Measurements from ENCODE around the gene DSTYK. TPM values are rescaled to one million over a fixed set of nuclear protein-coding genes. Genes with fewer than 3 reads are reported as not detected.

Gene DSTYK
- total RNA-seq, 1 donor from 2014 or later = 15.4 TPM

- H3K36me3 ChIP-seq (ENCODE audit: insufficient read depth, low read length) = peaks cover 62% of the 10 kb centered on the region
- no peak overlapping the region for H3K27ac ChIP-seq (ENCODE audit: low read depth, low read length)
- Mint-ChIP-seq H3K4me3 (ENCODE audit: unreplicated experiment) (no peak overlapping the region), H3K4me1 (ENCODE audit: low read depth, unreplicated experiment) (no peaks in the 10 kb centered on the region), H3K9me3 (ENCODE audit: unreplicated experiment) (no peaks in the 10 kb centered on the region), H3K36me3 (ENCODE audit: low read depth, unreplicated experiment) (peaks cover 12% of the 10 kb centered on the region), H3K27ac (ENCODE audit: unreplicated experiment) (no peak overlapping the region), H3K27me3 (ENCODE audit: low read depth, unreplicated experiment) (no peaks in the 10 kb centered on the region)
- no peaks in the 10 kb centered on the region for H3K9me3 ChIP-seq (ENCODE audit: insufficient read depth, low read depth, low read length)
- DNase-seq (ENCODE audit: low read depth) (no peak), FAIRE-seq (no peak)
- H2AFZ ChIP-seq (ENCODE audit: low read depth, low read length) = no peak overlapping the region
- TF ChIP-seq EZH2 (IDR thresholded peaks at IDR 0.05; ENCODE audit: insufficient read depth, low read length) = no peak
- TF ChIP-seq CTCF (IDR thresholded peaks at IDR 0.05; ENCODE audit: insufficient read depth, low read depth, low read length) = no peak
- H3K4me1 ChIP-seq (ENCODE audit: insufficient read depth, low read length) = no peaks in the 10 kb centered on the region
- H3K4me3 ChIP-seq (ENCODE audit: insufficient read depth, low read depth, low read length) = no peak overlapping the region
- H3K4me2 ChIP-seq (ENCODE audit: low read length) = no peak overlapping the region
- no peaks in the 10 kb centered on the region for H3K27me3 ChIP-seq (ENCODE audit: insufficient read depth, low read length)
- no peaks in the 10 kb centered on the region for H4K20me1 ChIP-seq (ENCODE audit: insufficient read depth, low read length)
- no peaks in the 10 kb centered on the region for H3K79me2 ChIP-seq (ENCODE audit: insufficient read depth, low read length)
- H3K9ac ChIP-seq (ENCODE audit: low read length) = no peak overlapping the region
Measured at GRCh38 chr1:205098242-205098641, 113.3 kb downstream of the DSTYK start.

GRCh38 chr1:205095422-205095821, 116.1 kb downstream of the DSTYK start:
- H3K36me3 Mint-ChIP-seq (ENCODE audit: low read depth, unreplicated experiment) = peaks cover 10% of the 10 kb centered on the region
- H3K4me2 ChIP-seq (ENCODE audit: low read length) = no peak overlapping the region

More at GRCh38 chr1:205095422-205095821, 116.1 kb downstream of the DSTYK start:
- H3K27ac ChIP-seq (ENCODE audit: low read depth, low read length) = no peak overlapping the region
- no peaks in the 10 kb centered on the region for H3K9me3 ChIP-seq (ENCODE audit: insufficient read depth, low read depth, low read length)
- Mint-ChIP-seq H3K4me1 (ENCODE audit: low read depth, unreplicated experiment) (no peaks in the 10 kb centered on the region), H3K27ac (ENCODE audit: unreplicated experiment) (no peak overlapping the region), H3K4me3 (ENCODE audit: unreplicated experiment) (no peak overlapping the region), H3K27me3 (ENCODE audit: low read depth, unreplicated experiment) (no peaks in the 10 kb centered on the region), H3K9me3 (ENCODE audit: unreplicated experiment) (no peaks in the 10 kb centered on the region)
- FAIRE-seq = no peak
- no peaks in the 10 kb centered on the region for H3K79me2 ChIP-seq (ENCODE audit: insufficient read depth, low read length)
- H3K4me1 ChIP-seq (ENCODE audit: insufficient read depth, low read length) = no peaks in the 10 kb centered on the region
- no peaks in the 10 kb centered on the region for H4K20me1 ChIP-seq (ENCODE audit: insufficient read depth, low read length)
- H3K9ac ChIP-seq (ENCODE audit: low read length) = no peak overlapping the region
- H3K4me3 ChIP-seq (ENCODE audit: insufficient read depth, low read depth, low read length) = no peak overlapping the region
- no peaks in the 10 kb centered on the region for H3K27me3 ChIP-seq (ENCODE audit: insufficient read depth, low read length)
- DNase-seq (ENCODE audit: low read depth) = no peak
- TF ChIP-seq CTCF (IDR thresholded peaks at IDR 0.05; ENCODE audit: insufficient read depth, low read depth, low read length) = no peak
- no peak for TF ChIP-seq EZH2 (IDR thresholded peaks at IDR 0.05; ENCODE audit: insufficient read depth, low read length)
- H3K36me3 ChIP-seq (ENCODE audit: insufficient read depth, low read length) = peaks cover 57% of the 10 kb centered on the region
- H2AFZ ChIP-seq (ENCODE audit: low read depth, low read length) = no peak overlapping the region

Other genes starting within 250 kb of the DSTYK start
- 0.07 and 0.23 TPM in 2 replicates for gene CNTN2, start 168.5 kb downstream of the DSTYK start, total RNA-seq
- 4.8 and 4.9 TPM in 2 replicates for gene TMEM81, start 127.2 kb downstream of the DSTYK start, total RNA-seq
- 16.2 and 18.7 TPM in 2 replicates for gene RBBP5, start 89.7 kb downstream of the DSTYK start, total RNA-seq
- 10.6 and 10.8 TPM in 2 replicates for gene TMCC2, start 16.2 kb upstream of the DSTYK start, total RNA-seq
- gene NUAK2, start 110.0 kb upstream of the DSTYK start, total RNA-seq = 35.3 and 49.4 TPM in 2 replicates
- 0.39 and 0.50 TPM in 2 replicates for gene KLHDC8A, start 145.2 kb upstream of the DSTYK start, total RNA-seq
- 2.5 and 3.1 TPM in 2 replicates for gene LEMD1, start 210.4 kb upstream of the DSTYK start, total RNA-seq
- 2.2 and 2.3 TPM in 2 replicates for gene BLACAT1, start 244.3 kb upstream of the DSTYK start, total RNA-seq

Measured in astrocyte (in vitro differentiated cells and primary cell).